Breast epithelium (tissue), 4 donors: ENCODE data around the gene DDX47. TPM values are rescaled to one million over a fixed set of nuclear protein-coding genes. Genes with fewer than 3 reads are reported as not detected.
"Not testable (repeated sequence)": the region's sequence is repeated elsewhere in the genome, so short reads cannot be mapped to it uniquely, and the experiment has no call there.

Experiments
- DNase-seq, 2 donors: peaks; one replicate each; pipeline ENCODE4 v3.0.0-alpha.2; 2019; ENCODE audit warnings: low spot score in 2 of 2
- H3K27ac ChIP-seq, 2 donors: fragments of 200-600 bp; sonication (generic) in 1 of 2; one replicate each; pipeline ENCODE4 v1.5.1; 2016 to 2019; ENCODE audit warnings: mild to moderate bottlenecking in 1 of 2
- H3K27me3 ChIP-seq, 2 donors: fragments of 200-600 bp; sonication (generic) in 1 of 2; one replicate each; pipeline versions ENCODE4 v1.5.1 to v1.6.0; 2017 to 2019; ENCODE audit warnings: control low read depth in 1 of 2, mild to moderate bottlenecking in 1 of 2
- H3K36me3 ChIP-seq: fragments of 200-600 bp; one replicate; pipeline ENCODE4 v1.5.1; 2019
- H3K4me1 ChIP-seq, 2 donors: fragments of 200-600 bp; sonication (generic); one replicate each; pipeline ENCODE4 v1.5.1; 2016 to 2019; ENCODE audit warnings: control low read depth in 1 of 2
- H3K4me3 ChIP-seq, 3 donors: fragments of 200-600 bp; sonication (generic); 1 replicate in 2 of 3; 2 replicates in 1 of 3; pipeline ENCODE4 v1.5.1; 2016 to 2019; ENCODE audit warnings: mild to moderate bottlenecking in 3 of 3, moderate library complexity in 2 of 3
- H3K9me3 ChIP-seq, 2 donors: fragments of 200-600 bp; sonication (generic) in 1 of 2; one replicate each; pipeline ENCODE4 v1.5.1; 2016 to 2019; ENCODE audit warnings: control low read depth in 1 of 2
- CTCF ChIP-seq, 3 donors: fragments of 450-650 bp; IDR thresholded peaks; one replicate each; pipeline ENCODE4 v1.5.1; 2016 to 2017; ENCODE audit warnings: antibody characterized with exemption in 3 of 3, mild to moderate bottlenecking in 3 of 3, moderate library complexity in 3 of 3
- POLR2A ChIP-seq: fragments of 450-650 bp; IDR thresholded peaks from one replicate; pipeline ENCODE4 v1.6.1; 2016; ENCODE audit warnings: antibody characterized with exemption, mild to moderate bottlenecking, moderate library complexity
- POLR2AphosphoS5 ChIP-seq, 3 donors: sonication (generic); formaldehyde crosslinking; IDR thresholded peaks; one replicate each; pipeline ENCODE4 v1.6.1; 2017; ENCODE audit warnings: antibody characterized with exemption in 3 of 3
- intact Hi-C: fragments of 100-400 bp; cut with DNase I; formaldehyde crosslinking; loops from one replicate; pipeline ENCODE4 v1.15.1; 2023; ENCODE audit warnings: low total_unique reads
- total RNA-seq, 3 donors: library from RNA; depleted of rRNA; stranded (reverse); fragments of >200 nt; gene quantifications; one replicate each; pipeline ENCODE4 v1.1.0, GENCODE V29; 2016

The DDX47 gene
- total RNA-seq, 3 donors from 2014 or later: 44.8 to 81.1 (median 60.0) TPM

- DNase-seq: no peak
- no peaks in the 10 kb centered on the region for H3K4me1 ChIP-seq
These were observed 24.1 kb downstream of the DDX47 start for GRCh38 chr12:12837025-12837812.

GRCh38 chr12:12837813-12838153 is 24.6 kb downstream of the DDX47 start:
- no peaks in the 10 kb centered on the region for H3K36me3 ChIP-seq

More at GRCh38 chr12:12837025-12837812, 24.1 kb downstream of the DDX47 start:
- TF ChIP-seq POLR2A (no peak), CTCF (IDR thresholded peaks at IDR 0.05) (peak; percentile 61 to 80 (median 72))
- Histone ChIP-seq H3K9me3 (no peaks in the 10 kb centered on the region), H3K27me3 (no peaks in the 10 kb centered on the region), H3K4me3 (no peak overlapping the region), H3K27ac (peak overlapping the region; percentile 36 to 60), H3K36me3 (no peaks in the 10 kb centered on the region)
- intact Hi-C loops: no loop called here

GRCh38 chr12:12839003-12839395 is 25.9 kb downstream of the DDX47 start:
- H3K9me3 ChIP-seq: no peaks in the 10 kb centered on the region
- H3K4me1 ChIP-seq: no peaks in the 10 kb centered on the region
- intact Hi-C loops: no loop called here
- H3K27ac ChIP-seq: no peak overlapping the region
- H3K36me3 ChIP-seq: no peaks in the 10 kb centered on the region
- H3K4me3 ChIP-seq: no peak overlapping the region
- H3K27me3 ChIP-seq: no peaks in the 10 kb centered on the region
- TF ChIP-seq POLR2AphosphoS5 (IDR thresholded peaks at IDR 0.05) (no peak), POLR2A (no peak), CTCF (IDR thresholded peaks at IDR 0.05) (no peak)
- no peak for DNase-seq

More at GRCh38 chr12:12837813-12838153, 24.6 kb downstream of the DDX47 start:
- peak overlapping the region in 1 of 2 donors; percentile 60 for H3K27ac ChIP-seq
- intact Hi-C loops: no loop called here
- no peaks in the 10 kb centered on the region for H3K4me1 ChIP-seq
- TF ChIP-seq POLR2A (no peak), POLR2AphosphoS5 (IDR thresholded peaks at IDR 0.05) (no peak), CTCF (IDR thresholded peaks at IDR 0.05) (no peak)
- DNase-seq: no peak
- H3K27me3 ChIP-seq: no peaks in the 10 kb centered on the region
- H3K4me3 ChIP-seq: no peak overlapping the region
- H3K9me3 ChIP-seq: no peaks in the 10 kb centered on the region

GRCh38 chr12:12839439-12839838 is 26.3 kb downstream of the DDX47 start:
- H3K36me3 ChIP-seq, intact Hi-C loops, H3K27me3 ChIP-seq, DNase-seq, H3K4me1 ChIP-seq, H3K9me3 ChIP-seq, H3K4me3 ChIP-seq: not testable (repeated sequence)
- peak overlapping the region; percentile 21 to 48 for H3K27ac ChIP-seq

- no peak overlapping the region for H3K4me3 ChIP-seq
- H3K27me3 ChIP-seq: no peaks in the 10 kb centered on the region
- H3K4me1 ChIP-seq: no peaks in the 10 kb centered on the region
- DNase-seq: peak in 1 of 2 donors; percentile 36
- peak overlapping the region; percentile 21 to 48 for H3K27ac ChIP-seq
- H3K9me3 ChIP-seq: no peaks in the 10 kb centered on the region
- TF ChIP-seq CTCF (IDR thresholded peaks at IDR 0.05) (no peak), POLR2AphosphoS5 (IDR thresholded peaks at IDR 0.05) (no peak), POLR2A (no peak)
- no peaks in the 10 kb centered on the region for H3K36me3 ChIP-seq
- intact Hi-C loops: no loop called here
These were observed 26.9 kb downstream of the DDX47 start for GRCh38 chr12:12839873-12840579.
